Limb (tissue), 2 donors: ENCODE results near the gene MRM2.
"Not testable (repeated sequence)": the region's sequence is repeated elsewhere in the genome, so short reads cannot be mapped to it uniquely, and the experiment has no call there.

Source experiments
- DNase-seq, 2 donors: peaks; one replicate each; pipeline ENCODE4 v3.0.0-alpha.2; 2016; ENCODE audit errors: extremely low spot score in 2 of 2

MRM2 gene

GRCh38 chr7:2241580-2242540 lies at the start of gene MRM2, which contains the start of gene NUDT1:
Gene MRM2 (minus strand): TSS chr7:2242205. CDS start chr7:2242169, 36 bp downstream.
Gene NUDT1 (plus strand): TSS chr7:2242226. CDS start chr7:2244575, 2,349 bp downstream.
- peak; percentile 83 to 88 for DNase-seq

- DNase-seq = no peak
Observed at GRCh38 chr7:2290877-2291276, 48.9 kb upstream of the MRM2 start.

GRCh38 chr7:2289621-2290020 lies 47.6 kb upstream of the MRM2 start:
- DNase-seq = no peak

GRCh38 chr7:2289111-2289586 lies 47.1 kb upstream of the MRM2 start:
- peak in 1 of 2 donors; percentile 84 for DNase-seq

- DNase-seq = no peak
Observed at GRCh38 chr7:2288503-2288902, 46.5 kb upstream of the MRM2 start.

GRCh38 chr7:2287745-2288144 lies 45.7 kb upstream of the MRM2 start:
- DNase-seq = no peak

- no peak for DNase-seq
Observed at GRCh38 chr7:2283074-2283473, 41.1 kb upstream of the MRM2 start.

- DNase-seq = no peak
Observed at GRCh38 chr7:2282185-2282751, 40.3 kb upstream of the MRM2 start.

- peak in 1 of 2 donors; percentile 54 for DNase-seq
Observed at GRCh38 chr7:2281541-2281940, 39.5 kb upstream of the MRM2 start.

- DNase-seq = no peak
Observed at GRCh38 chr7:2280424-2280823, 38.4 kb upstream of the MRM2 start.

GRCh38 chr7:2279896-2280295 lies 37.9 kb upstream of the MRM2 start:
- peak in 1 of 2 donors; percentile 67 for DNase-seq

- DNase-seq = no peak
Observed at GRCh38 chr7:2278026-2278425, 36.0 kb upstream of the MRM2 start.

- DNase-seq = no peak
Observed at GRCh38 chr7:2276107-2276506, 34.1 kb upstream of the MRM2 start.

- DNase-seq = no peak
Observed at GRCh38 chr7:2275101-2275500, 33.1 kb upstream of the MRM2 start.

GRCh38 chr7:2274666-2275065 lies 32.7 kb upstream of the MRM2 start:
- DNase-seq = no peak

GRCh38 chr7:2273866-2274265 lies 31.9 kb upstream of the MRM2 start:
- no peak for DNase-seq

- no peak for DNase-seq
Observed at GRCh38 chr7:2272031-2272430, 30.0 kb upstream of the MRM2 start.

GRCh38 chr7:2271273-2272026 lies 29.4 kb upstream of the MRM2 start:
- no peak for DNase-seq

- no peak for DNase-seq
Observed at GRCh38 chr7:2270495-2270894, 28.5 kb upstream of the MRM2 start.

- DNase-seq = no peak
Observed at GRCh38 chr7:2269991-2270460, 28.0 kb upstream of the MRM2 start.

GRCh38 chr7:2269089-2269990 lies 27.3 kb upstream of the MRM2 start:
- DNase-seq = not testable (repeated sequence)
